Measurements from ENCODE around the gene SPHKAP. TPM values are rescaled to one million over a fixed set of nuclear protein-coding genes. Genes with fewer than 3 reads are reported as not detected.

SPHKAP gene
- polyA plus RNA-seq, 1 of the 3 experiments (the other 2 are of a cell fraction): not detected

DNA sequence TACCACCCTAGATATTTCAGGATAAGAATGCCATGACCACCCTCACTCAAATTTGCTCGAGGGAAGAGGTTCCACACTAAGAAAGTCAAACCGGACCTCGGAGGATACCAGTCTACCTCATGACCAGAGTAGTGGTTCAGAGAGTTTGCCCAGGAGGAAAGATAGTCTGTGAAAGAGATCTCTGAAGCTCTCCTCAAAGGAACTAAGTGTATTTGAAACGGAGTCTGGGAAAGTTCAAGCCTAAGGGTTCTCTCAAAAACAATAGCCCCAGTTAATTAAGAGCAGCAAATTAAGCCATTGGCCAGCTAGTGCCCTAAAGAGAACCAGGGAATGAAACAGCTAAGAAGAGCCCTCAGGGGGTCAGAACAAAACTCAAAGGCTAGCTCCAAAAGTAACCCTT is 94.9 kb downstream of the SPHKAP start:
- no peak overlapping the region for H3K4me2 ChIP-seq
- no peaks in the 10 kb centered on the region for H3K36me3 ChIP-seq (replicated peaks in 1 of 2; ENCODE audit: control insufficient read depth in 1 of 2, insufficient read depth in 2 of 2, low read length in 1 of 2)
- H2AFZ ChIP-seq (ENCODE audit: low read depth): no peak overlapping the region
- H3K9me3 ChIP-seq: no peaks in the 10 kb centered on the region
- H3F3A ChIP-seq (replicated peaks; ENCODE audit: insufficient read depth): no peaks in the 10 kb centered on the region
- H3K4me1 ChIP-seq (ENCODE audit: control insufficient read depth in 1 of 2, insufficient read depth in 2 of 2, low read depth in 1 of 2, low read length in 1 of 2): no peaks in the 10 kb centered on the region
- H3K9me2 ChIP-seq: no peaks in the 10 kb centered on the region
- no peaks in the 10 kb centered on the region for H4K20me1 ChIP-seq (ENCODE audit: insufficient read depth)
- H3K79me2 ChIP-seq (ENCODE audit: insufficient read depth): no peaks in the 10 kb centered on the region
- POLR2A ChIA-PET: no interaction called here
- DNase-seq: no peak
- H3K9ac ChIP-seq: no peak overlapping the region
- H3K4me3 ChIP-seq (ENCODE audit: low read depth in 2 of 2, low read length in 1 of 2): no peak overlapping the region
- WGBS (ENCODE audit: low lambda C conversion rate): 15% methylated on average over 4 of the region's 4 CpGs
- CTCF ChIA-PET: interaction anchor here (1.3 kb wide), 1 partner anchor 570 kb away, joined by 4 read pairs; no protein-coding TSS in a partner anchor
- TF ChIP-seq YY1 (IDR thresholded peaks at IDR 0.05; ENCODE audit: low read depth) (no peak), MEF2A (IDR thresholded peaks at IDR 0.05; ENCODE audit: borderline replicate concordance, low read depth) (no peak)
- H3K27ac ChIP-seq (ENCODE audit: low read depth in 2 of 2, low read length in 1 of 2): no peak overlapping the region
- no peaks in the 10 kb centered on the region for H3K27me3 ChIP-seq (ENCODE audit: insufficient read depth)

DNA sequence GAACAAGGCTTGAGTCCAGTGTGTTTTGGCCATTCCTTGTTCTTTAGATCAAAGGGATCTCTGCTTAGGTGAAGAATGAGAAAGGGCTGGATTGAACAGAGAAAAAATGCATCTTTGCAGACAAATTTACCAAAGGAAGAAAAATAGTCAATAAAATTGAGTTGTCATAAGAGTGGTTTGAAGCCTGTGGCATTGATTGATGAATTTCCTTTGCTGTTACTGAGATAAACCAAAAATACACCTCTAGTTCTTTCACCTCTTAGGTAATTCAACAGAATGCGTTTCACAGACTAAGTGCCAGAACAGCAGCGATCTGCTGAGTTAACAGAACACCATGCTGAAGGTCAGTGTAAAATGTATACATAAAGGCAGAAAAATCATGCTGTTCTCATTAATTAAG is 96.8 kb downstream of the SPHKAP start:
- Histone ChIP-seq H3K27me3 (ENCODE audit: insufficient read depth) (no peaks in the 10 kb centered on the region), H2AFZ (ENCODE audit: low read depth) (no peak overlapping the region), H3K36me3 (replicated peaks in 1 of 2; ENCODE audit: control insufficient read depth in 1 of 2, insufficient read depth in 2 of 2, low read length in 1 of 2) (no peaks in the 10 kb centered on the region), H3K27ac (ENCODE audit: low read depth in 2 of 2, low read length in 1 of 2) (no peak overlapping the region), H3K9me2 (no peaks in the 10 kb centered on the region), H4K20me1 (ENCODE audit: insufficient read depth) (no peaks in the 10 kb centered on the region), H3K79me2 (ENCODE audit: insufficient read depth) (no peaks in the 10 kb centered on the region), H3K4me2 (no peak overlapping the region), H3K9ac (no peak overlapping the region), H3K4me3 (ENCODE audit: low read depth in 2 of 2, low read length in 1 of 2) (no peak overlapping the region), H3F3A (replicated peaks; ENCODE audit: insufficient read depth) (no peaks in the 10 kb centered on the region), H3K9me3 (no peaks in the 10 kb centered on the region), H3K4me1 (ENCODE audit: control insufficient read depth in 1 of 2, insufficient read depth in 2 of 2, low read depth in 1 of 2, low read length in 1 of 2) (no peaks in the 10 kb centered on the region)
- TF ChIP-seq YY1 (IDR thresholded peaks at IDR 0.05; ENCODE audit: low read depth) (no peak), RXRA (IDR thresholded peaks at IDR 0.05; ENCODE audit: borderline replicate concordance, low read depth) (no peak), EP300 (IDR thresholded peaks at IDR 0.05; ENCODE audit: borderline replicate concordance in 1 of 2, low read depth in 1 of 2, low read length in 1 of 2) (no peak), CHD2 (IDR thresholded peaks at IDR 0.05; ENCODE audit: low read length, partially characterized antibody) (no peak), GABPA (IDR thresholded peaks at IDR 0.05; ENCODE audit: low read depth) (no peak)
- TF ChIP-seq, protein P1, sequence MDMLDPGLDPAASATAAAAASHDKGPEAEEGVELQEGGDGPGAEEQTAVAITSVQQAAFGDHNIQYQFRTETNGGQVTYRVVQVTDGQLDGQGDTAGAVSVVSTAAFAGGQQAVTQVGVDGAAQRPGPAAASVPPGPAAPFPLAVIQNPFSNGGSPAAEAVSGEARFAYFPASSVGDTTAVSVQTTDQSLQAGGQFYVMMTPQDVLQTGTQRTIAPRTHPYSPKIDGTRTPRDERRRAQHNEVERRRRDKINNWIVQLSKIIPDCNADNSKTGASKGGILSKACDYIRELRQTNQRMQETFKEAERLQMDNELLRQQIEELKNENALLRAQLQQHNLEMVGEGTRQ (IDR thresholded peaks at IDR 0.05; ENCODE audit: borderline replicate concordance, low read depth, low read length): no peak
- TF ChIP-seq, protein P2, sequence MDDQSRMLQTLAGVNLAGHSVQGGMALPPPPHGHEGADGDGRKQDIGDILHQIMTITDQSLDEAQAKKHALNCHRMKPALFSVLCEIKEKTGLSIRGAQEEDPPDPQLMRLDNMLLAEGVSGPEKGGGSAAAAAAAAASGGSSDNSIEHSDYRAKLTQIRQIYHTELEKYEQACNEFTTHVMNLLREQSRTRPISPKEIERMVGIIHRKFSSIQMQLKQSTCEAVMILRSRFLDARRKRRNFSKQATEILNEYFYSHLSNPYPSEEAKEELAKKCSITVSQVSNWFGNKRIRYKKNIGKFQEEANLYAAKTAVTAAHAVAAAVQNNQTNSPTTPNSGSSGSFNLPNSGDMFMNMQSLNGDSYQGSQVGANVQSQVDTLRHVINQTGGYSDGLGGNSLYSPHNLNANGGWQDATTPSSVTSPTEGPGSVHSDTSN (IDR thresholded peaks at IDR 0.05): no peak
- TF ChIP-seq, protein P3, sequence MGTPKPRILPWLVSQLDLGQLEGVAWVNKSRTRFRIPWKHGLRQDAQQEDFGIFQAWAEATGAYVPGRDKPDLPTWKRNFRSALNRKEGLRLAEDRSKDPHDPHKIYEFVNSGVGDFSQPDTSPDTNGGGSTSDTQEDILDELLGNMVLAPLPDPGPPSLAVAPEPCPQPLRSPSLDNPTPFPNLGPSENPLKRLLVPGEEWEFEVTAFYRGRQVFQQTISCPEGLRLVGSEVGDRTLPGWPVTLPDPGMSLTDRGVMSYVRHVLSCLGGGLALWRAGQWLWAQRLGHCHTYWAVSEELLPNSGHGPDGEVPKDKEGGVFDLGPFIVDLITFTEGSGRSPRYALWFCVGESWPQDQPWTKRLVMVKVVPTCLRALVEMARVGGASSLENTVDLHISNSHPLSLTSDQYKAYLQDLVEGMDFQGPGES (IDR thresholded peaks at IDR 0.05; ENCODE audit: low read depth, low read length): no peak
- TF ChIP-seq, protein P4, sequence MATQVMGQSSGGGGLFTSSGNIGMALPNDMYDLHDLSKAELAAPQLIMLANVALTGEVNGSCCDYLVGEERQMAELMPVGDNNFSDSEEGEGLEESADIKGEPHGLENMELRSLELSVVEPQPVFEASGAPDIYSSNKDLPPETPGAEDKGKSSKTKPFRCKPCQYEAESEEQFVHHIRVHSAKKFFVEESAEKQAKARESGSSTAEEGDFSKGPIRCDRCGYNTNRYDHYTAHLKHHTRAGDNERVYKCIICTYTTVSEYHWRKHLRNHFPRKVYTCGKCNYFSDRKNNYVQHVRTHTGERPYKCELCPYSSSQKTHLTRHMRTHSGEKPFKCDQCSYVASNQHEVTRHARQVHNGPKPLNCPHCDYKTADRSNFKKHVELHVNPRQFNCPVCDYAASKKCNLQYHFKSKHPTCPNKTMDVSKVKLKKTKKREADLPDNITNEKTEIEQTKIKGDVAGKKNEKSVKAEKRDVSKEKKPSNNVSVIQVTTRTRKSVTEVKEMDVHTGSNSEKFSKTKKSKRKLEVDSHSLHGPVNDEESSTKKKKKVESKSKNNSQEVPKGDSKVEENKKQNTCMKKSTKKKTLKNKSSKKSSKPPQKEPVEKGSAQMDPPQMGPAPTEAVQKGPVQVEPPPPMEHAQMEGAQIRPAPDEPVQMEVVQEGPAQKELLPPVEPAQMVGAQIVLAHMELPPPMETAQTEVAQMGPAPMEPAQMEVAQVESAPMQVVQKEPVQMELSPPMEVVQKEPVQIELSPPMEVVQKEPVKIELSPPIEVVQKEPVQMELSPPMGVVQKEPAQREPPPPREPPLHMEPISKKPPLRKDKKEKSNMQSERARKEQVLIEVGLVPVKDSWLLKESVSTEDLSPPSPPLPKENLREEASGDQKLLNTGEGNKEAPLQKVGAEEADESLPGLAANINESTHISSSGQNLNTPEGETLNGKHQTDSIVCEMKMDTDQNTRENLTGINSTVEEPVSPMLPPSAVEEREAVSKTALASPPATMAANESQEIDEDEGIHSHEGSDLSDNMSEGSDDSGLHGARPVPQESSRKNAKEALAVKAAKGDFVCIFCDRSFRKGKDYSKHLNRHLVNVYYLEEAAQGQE (IDR thresholded peaks at IDR 0.05; ENCODE audit: low read depth, low read length): no peak
- WGBS (ENCODE audit: low lambda C conversion rate): 5% methylated on average over 2 of the region's 2 CpGs
- DNase-seq: no peak
- POLR2A ChIA-PET: no interaction called here
- CTCF ChIA-PET: no interaction called here
